ENCODE data around the gene OTUB1.
"Not testable (repeated sequence)": the region's sequence is repeated elsewhere in the genome, so short reads cannot be mapped to it uniquely, and the experiment has no call there.

DNA sequence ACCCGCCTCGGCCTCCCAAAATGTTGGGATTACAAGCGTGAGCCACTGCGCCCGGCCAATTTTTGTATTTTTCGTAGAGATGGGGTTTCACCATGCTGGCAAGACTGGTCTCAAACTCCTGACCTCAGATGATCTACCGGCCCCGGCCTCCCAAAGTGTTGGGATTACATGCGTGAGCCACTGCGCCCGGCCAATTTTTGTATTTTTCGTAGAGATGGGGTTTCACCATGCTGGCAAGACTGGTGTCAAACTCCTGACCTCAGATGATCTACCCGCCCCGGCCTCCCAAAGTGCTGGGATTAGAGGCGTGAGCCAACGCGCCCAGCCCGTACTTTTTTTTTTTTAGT, 12.4 kb upstream of the OTUB1 start:
- TF ChIP-seq, protein P1, sequence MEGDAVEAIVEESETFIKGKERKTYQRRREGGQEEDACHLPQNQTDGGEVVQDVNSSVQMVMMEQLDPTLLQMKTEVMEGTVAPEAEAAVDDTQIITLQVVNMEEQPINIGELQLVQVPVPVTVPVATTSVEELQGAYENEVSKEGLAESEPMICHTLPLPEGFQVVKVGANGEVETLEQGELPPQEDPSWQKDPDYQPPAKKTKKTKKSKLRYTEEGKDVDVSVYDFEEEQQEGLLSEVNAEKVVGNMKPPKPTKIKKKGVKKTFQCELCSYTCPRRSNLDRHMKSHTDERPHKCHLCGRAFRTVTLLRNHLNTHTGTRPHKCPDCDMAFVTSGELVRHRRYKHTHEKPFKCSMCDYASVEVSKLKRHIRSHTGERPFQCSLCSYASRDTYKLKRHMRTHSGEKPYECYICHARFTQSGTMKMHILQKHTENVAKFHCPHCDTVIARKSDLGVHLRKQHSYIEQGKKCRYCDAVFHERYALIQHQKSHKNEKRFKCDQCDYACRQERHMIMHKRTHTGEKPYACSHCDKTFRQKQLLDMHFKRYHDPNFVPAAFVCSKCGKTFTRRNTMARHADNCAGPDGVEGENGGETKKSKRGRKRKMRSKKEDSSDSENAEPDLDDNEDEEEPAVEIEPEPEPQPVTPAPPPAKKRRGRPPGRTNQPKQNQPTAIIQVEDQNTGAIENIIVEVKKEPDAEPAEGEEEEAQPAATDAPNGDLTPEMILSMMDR (IDR thresholded peaks at IDR 0.05): not testable (repeated sequence)
- not testable (repeated sequence) for TF ChIP-seq POLR2A (IDR thresholded peaks at IDR 0.05)

All from heart left ventricle (tissue), 13 donors.